GM12878 (cell line): ENCODE data around the gene FDX2. TPM values are rescaled to one million over a fixed set of nuclear protein-coding genes. Genes with fewer than 3 reads are reported as not detected.
A peak's percentile ranks its signal among the peaks of the same experiment; 100 is the strongest.

ENCODE experiments used
- CREM ChIP-seq: IDR thresholded peaks from 2 replicates; pipeline ENCODE4 v1.6.1; 2014; ENCODE audit warnings: antibody characterized with exemption, low read depth
- E2F8 ChIP-seq: fragments of 450-650 bp; IDR thresholded peaks from 2 replicates; pipeline ENCODE4 v1.6.1; 2018; ENCODE audit warnings: mild to moderate bottlenecking, low read depth, moderate library complexity; ENCODE audit not compliant: partially characterized antibody
- FOXK2 ChIP-seq: fragments of 450-650 bp; IDR thresholded peaks from 2 replicates; pipeline ENCODE4 v1.6.1; 2017; ENCODE audit warnings: mild to moderate bottlenecking, moderate library complexity
- GABPA ChIP-seq: IDR thresholded peaks from 2 replicates; pipeline ENCODE4 v1.6.1; 2014; ENCODE audit warnings: antibody characterized with exemption, low read depth, mild to moderate bottlenecking, inconsistent platforms
- IKZF2 ChIP-seq, 2 experiments: fragments of 450-650 bp; IDR thresholded peaks; 2 replicates each; pipeline ENCODE4 v1.6.1; 2017; ENCODE audit warnings: mild to moderate bottlenecking in 2 of 2, moderate library complexity in 2 of 2
- IRF4 ChIP-seq: IDR thresholded peaks from 2 replicates; pipeline ENCODE4 v1.6.1; 2011; ENCODE audit warnings: low read depth, low read length
- KDM1A ChIP-seq: fragments of 200-600 bp; sonication (generic); IDR thresholded peaks from 2 replicates; pipeline ENCODE4 v1.6.1; 2016; ENCODE audit warnings: borderline replicate concordance
- KLF5 ChIP-seq: fragments of 450-650 bp; IDR thresholded peaks from 2 replicates; pipeline ENCODE4 v1.6.1; 2014; ENCODE audit warnings: mild to moderate bottlenecking; ENCODE audit not compliant: partially characterized antibody
- MEF2A ChIP-seq: IDR thresholded peaks from 2 replicates; pipeline ENCODE4 v1.6.1; 2011; ENCODE audit warnings: low read depth, mild to moderate bottlenecking, low read length, moderate library complexity; ENCODE audit not compliant: insufficient read depth
- RAD21 ChIP-seq: IDR thresholded peaks from 2 replicates; pipeline ENCODE4 v1.6.1; 2011; ENCODE audit warnings: mild to moderate bottlenecking, low read depth, low read length, moderate library complexity; ENCODE audit not compliant: insufficient read depth
- REST ChIP-seq: IDR thresholded peaks from 2 replicates; pipeline ENCODE4 v1.6.1; 2012; ENCODE audit warnings: mild to moderate bottlenecking, low read depth, low read length
- SUZ12 ChIP-seq: fragments of 200-600 bp; sonication (generic); IDR thresholded peaks from one replicate; pipeline ENCODE4 v1.6.1; 2018; ENCODE audit warnings: antibody characterized with exemption, mild to moderate bottlenecking; ENCODE audit not compliant: unreplicated experiment
- USF1 ChIP-seq: IDR thresholded peaks from 2 replicates; pipeline ENCODE4 v1.6.1; 2011; ENCODE audit warnings: borderline replicate concordance, low read depth, mild to moderate bottlenecking, moderate library complexity, mixed read lengths, low read length; ENCODE audit not compliant: insufficient read depth; ENCODE audit errors: extremely low read length
- ZBTB11 ChIP-seq: fragments of 450-650 bp; formaldehyde crosslinking; IDR thresholded peaks from 2 replicates; pipeline ENCODE4 v1.5.0; 2022; ENCODE audit warnings: mild to moderate bottlenecking, missing genetic modification characterization
- ZNF207 ChIP-seq: fragments of 450-650 bp; IDR thresholded peaks from 2 replicates; pipeline ENCODE4 v1.6.1; 2014; ENCODE audit warnings: antibody characterized with exemption, mild to moderate bottlenecking, borderline replicate concordance
- ZNF384 ChIP-seq: IDR thresholded peaks from 2 replicates; pipeline ENCODE4 v1.6.1; 2012; ENCODE audit warnings: low read depth, mild to moderate bottlenecking, low read length, improper control_type of control experiment, borderline replicate concordance
- polyA plus RNA-seq, 11 experiments: library from polyadenylated mRNA; depleted of rRNA in 4 of 11; unstranded in 6 of 11; stranded (reverse) in 5 of 11; fragments of >200 nt; fragmentation: Nextera tagmentation in 4 of 11; fragmentation: Illumina TruSeq in 1 of 11; extraction: Ambion mirVana in 4 of 11; extraction: Trizol in 1 of 11; gene quantifications; 1 replicate in 1 of 11; 2 replicates in 10 of 11; pipeline versions ENCODE4 v1.2.1 to v1.2.3, GENCODE V29; 2011 to 2016; ENCODE audit warnings: inconsistent platforms in 2 of 11, missing spikeins in 2 of 11, low read depth in 1 of 11
- total RNA-seq, 4 experiments: library from RNA; depleted of rRNA in 3 of 4; stranded (reverse); fragments of >200 nt in 3 of 4; fragmentation: Illumina TruSeq in 1 of 4; extraction: Trizol in 1 of 4; gene quantifications; 2 replicates each; pipeline versions ENCODE4 v1.2.1 to v1.2.3, GENCODE V29; 2013 to 2021

FDX2 gene
- total and polyA plus RNA-seq, 10 of the 15 experiments (the other 5 are each of a cell fraction or from before 2014, with no cell fraction given) = 1.4 to 50.4 (median 24.7) TPM

- TF ChIP-seq USF1 (peak; percentile 18), IKZF2 (IDR thresholded peaks at IDR 0.05) (peak; percentile 38 to 45; a peak in 2 of 4 replicates), CREM (peak; percentile 9; the same call in 1 of the 2 replicates), SUZ12 (no peak), GABPA (no peak), KLF5 (peak; percentile 98), FOXK2 (peak; percentile 97), ZNF207 (peak; percentile 79), ZNF384 (no peak), REST (no peak), RAD21 (no peak), MEF2A (no peak), E2F8 (peak; percentile 90), IRF4 (no peak), ZBTB11 (CRISPR knock-in tag) (no peak), KDM1A (no peak)
Observed at GRCh38 chr19:10332965-10333757, 17.3 kb upstream of the FDX2 start, which contains the start of gene RAVER1 (continued).
